Lung (tissue), 16 donors: ENCODE measurements around the gene MIX23. TPM values are rescaled to one million over a fixed set of nuclear protein-coding genes. Genes with fewer than 3 reads are reported as not detected.

Experiments used
- ATAC-seq: fragments of 200-7000 bp; cut with Tn5 transposase; one replicate; pipeline ENCODE4 v1.9.1; 2020; ENCODE audit warnings: moderate number of reproducible peaks; ENCODE audit not compliant: insufficient read depth, low FRiP score
- DNase-seq, 3 donors: peaks; one replicate each; pipeline ENCODE4 v3.0.0-alpha.2; 2013 to 2017
- H3K27ac ChIP-seq, 2 donors: one replicate each; pipeline ENCODE4 v1.5.1; 2013; ENCODE audit warnings: mild to moderate bottlenecking in 2 of 2, moderate library complexity in 2 of 2, control low read depth in 1 of 2, inconsistent platforms in 1 of 2, low read depth in 1 of 2, low read length in 1 of 2
- H3K27me3 ChIP-seq, 3 donors: one replicate each; pipeline ENCODE4 v1.5.1; 2013; ENCODE audit warnings: low read length in 2 of 3; ENCODE audit not compliant: control insufficient read depth in 3 of 3, insufficient read depth in 3 of 3
- H3K36me3 ChIP-seq, 4 donors: one replicate each; pipeline ENCODE4 v1.5.1; 2013; ENCODE audit warnings: low read length in 4 of 4, mild to moderate bottlenecking in 1 of 4, moderate library complexity in 1 of 4; ENCODE audit not compliant: control insufficient read depth in 4 of 4, insufficient read depth in 4 of 4
- H3K4me1 ChIP-seq, 5 donors: one replicate each; pipeline ENCODE4 v1.5.1; 2013; ENCODE audit warnings: low read length in 5 of 5, mild to moderate bottlenecking in 2 of 5, moderate library complexity in 1 of 5; ENCODE audit not compliant: control insufficient read depth in 5 of 5, insufficient read depth in 5 of 5
- H3K4me3 ChIP-seq: one replicate; pipeline ENCODE4 v1.5.1; 2013; ENCODE audit warnings: mild to moderate bottlenecking, control low read depth, moderate library complexity
- H3K9ac ChIP-seq, 2 donors: one replicate each; pipeline ENCODE4 v1.5.1; 2013; ENCODE audit warnings: low read length in 2 of 2, control low read depth in 1 of 2; ENCODE audit not compliant: insufficient read depth in 1 of 2
- H3K9me3 ChIP-seq, 4 donors: one replicate each; pipeline ENCODE4 v1.5.1; 2013; ENCODE audit warnings: low read length in 3 of 4, mild to moderate bottlenecking in 1 of 4, moderate library complexity in 1 of 4; ENCODE audit not compliant: control insufficient read depth in 4 of 4, insufficient read depth in 3 of 4
- WGBS, 2 donors: extraction: QIAGEN DNeasy Blood & Tissue Kit; methylation state at CpG; one replicate each; pipeline ENCODE4 v1.1.7; 2013; 5-methylcytosine and 5-hydroxymethylcytosine counted together
- long read RNA-seq, 5 donors: transcript quantifications; one replicate each; lab custom pipeline, GENCODE V29; 2026
- polyA plus RNA-seq, 2 donors: library from polyadenylated mRNA; stranded (reverse); fragments of 200-250 nt; gene quantifications; one replicate each; pipeline ENCODE4 v1.2.1, GENCODE V29; 2013
- total RNA-seq, 2 donors: library from RNA; depleted of rRNA in 1 of 2; stranded (reverse); fragments of >200 nt in 1 of 2; gene quantifications; one replicate each; pipeline ENCODE4 v1.2.1, GENCODE V29; 2014 to 2021
- TF ChIP-seq, protein P1 (sequence below): IDR thresholded peaks from 2 replicates; pipeline ENCODE4 v1.5.1; 2012; ENCODE audit warnings: mild to moderate bottlenecking; ENCODE audit errors: control extremely low read depth, extremely low read depth
- donor health status: control.
- donor health status: control.
- donor health status: Bipolar disorder and iron deficiency.
- donor health status: healthy.
- donor health status: DM: yes; HTN: yes; CAD: no.

The MIX23 gene
- total RNA-seq, result 10 to 100 TPM; 17.8 to 20.5 TPM
- polyA plus RNA-seq, result 10 to 100 TPM; 22.3 to 40.4 TPM
- long read RNA-seq, donor 1, transcript CCDC58-201 (5 exons, 720 nt), result major isoform, 11 of 17 reads
- long read RNA-seq, donor 1, transcript CCDC58-207 (3 exons, 683 nt), result minor isoform, 6 of 17 reads
- long read RNA-seq, donor 1, partial matches to known transcripts, result 0 of 17 reads
- long read RNA-seq, donor 1, other reads (novel, unspliced or antisense), result 0 of 17 reads
- long read RNA-seq, donor 2, transcript CCDC58-201 (5 exons, 720 nt), result major isoform, 5 of 9 reads
- long read RNA-seq, donor 2, partial matches to known transcripts, result 0 of 9 reads
- long read RNA-seq, donor 2, other reads (novel, unspliced or antisense), result 0 of 9 reads
- long read RNA-seq, donor 3, transcript CCDC58-201 (5 exons, 720 nt), result major isoform, 6 of 15 reads
- long read RNA-seq, donor 3, transcript CCDC58-207 (3 exons, 683 nt), result major isoform, 6 of 15 reads
- long read RNA-seq, donor 3, partial matches to known transcripts, result 0 of 15 reads
- long read RNA-seq, donor 3, other reads (novel, unspliced or antisense), result 0 of 15 reads
- long read RNA-seq, donor 4, partial matches to known transcripts, result 0 of 8 reads
- long read RNA-seq, donor 4, other reads (novel, unspliced or antisense), result 0 of 8 reads
- long read RNA-seq, donor 5, transcript CCDC58-201 (5 exons, 720 nt), result major isoform, 8 of 11 reads
- long read RNA-seq, donor 5, partial matches to known transcripts, result 0 of 11 reads
- long read RNA-seq, donor 5, other reads (novel, unspliced or antisense), result 0 of 11 reads

DNA sequence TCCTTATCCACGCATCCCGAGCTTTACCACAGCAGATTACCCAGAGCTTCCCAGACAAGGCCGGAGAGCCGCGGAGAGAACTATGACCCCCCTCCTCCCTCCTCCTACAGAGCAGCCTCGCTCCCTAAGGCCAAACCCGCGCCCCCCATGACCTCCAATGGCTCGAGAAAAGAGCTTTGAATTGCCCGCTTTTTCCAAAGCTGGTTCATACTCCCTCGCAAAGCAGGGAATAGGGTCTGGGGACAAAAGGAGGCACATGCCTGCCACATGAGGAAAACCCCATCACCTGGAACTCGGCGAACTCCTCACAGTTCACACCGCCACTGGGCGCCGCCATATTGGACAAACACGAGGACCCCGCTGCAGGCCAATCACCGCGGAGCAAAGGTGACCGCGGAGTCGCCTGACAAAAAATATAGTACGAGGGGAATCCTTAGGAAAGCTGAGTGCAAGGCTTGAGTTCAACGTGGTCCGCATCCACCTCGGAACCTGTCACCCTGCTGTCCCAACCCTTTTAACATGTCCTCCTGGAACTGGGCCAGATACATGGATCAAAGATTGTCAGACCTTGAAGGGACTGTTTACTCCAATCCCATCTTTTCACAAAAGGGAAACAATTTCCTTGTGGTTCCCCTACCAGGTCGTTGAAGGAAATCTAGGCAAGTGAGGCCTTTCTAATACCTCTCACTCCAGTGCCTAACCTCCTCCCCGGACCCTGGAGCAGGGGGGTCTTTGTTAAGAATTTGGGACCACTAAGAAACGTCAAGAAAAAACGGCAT, at the start of gene MIX23:
Gene MIX23, minus strand, starts transcription at position 344 of the 779 bp plus-strand sequence. Its CDS starts 7 bp downstream, at position 337.
- 0 to 1% methylated on average over 31 of the region's 31 CpGs for WGBS, 2 donors
- H3K4me3 ChIP-seq, result peak within 1 kb of the TSS; percentile 80

DNA sequence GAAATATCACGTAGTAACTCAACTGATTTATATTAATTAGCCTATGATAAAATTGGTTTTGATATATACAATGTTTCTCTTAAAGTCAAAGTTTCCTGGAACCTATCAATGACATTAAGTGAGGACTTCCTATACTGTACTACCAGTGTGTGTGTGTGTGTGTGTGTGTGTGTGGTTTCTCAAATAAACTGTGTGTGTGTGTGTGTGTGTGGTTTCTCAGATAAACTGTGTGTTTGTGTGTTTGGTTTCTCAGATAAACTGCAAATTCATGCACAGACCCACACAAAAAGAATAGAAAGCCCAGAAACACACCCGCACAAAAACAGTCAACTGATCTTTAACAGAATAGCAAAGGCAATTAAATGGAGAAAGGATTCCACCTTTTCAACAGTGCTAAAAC, 47.3 kb upstream of the MIX23 start:
- H3K9me3 ChIP-seq, result no peaks in the 10 kb centered on the region
- peaks cover 13 to 43% (median 36%) of the 10 kb centered on the region in 4 donors for H3K36me3 ChIP-seq
- no peak for ATAC-seq
- no peak overlapping the region for H3K4me3 ChIP-seq
- TF ChIP-seq, protein P1, sequence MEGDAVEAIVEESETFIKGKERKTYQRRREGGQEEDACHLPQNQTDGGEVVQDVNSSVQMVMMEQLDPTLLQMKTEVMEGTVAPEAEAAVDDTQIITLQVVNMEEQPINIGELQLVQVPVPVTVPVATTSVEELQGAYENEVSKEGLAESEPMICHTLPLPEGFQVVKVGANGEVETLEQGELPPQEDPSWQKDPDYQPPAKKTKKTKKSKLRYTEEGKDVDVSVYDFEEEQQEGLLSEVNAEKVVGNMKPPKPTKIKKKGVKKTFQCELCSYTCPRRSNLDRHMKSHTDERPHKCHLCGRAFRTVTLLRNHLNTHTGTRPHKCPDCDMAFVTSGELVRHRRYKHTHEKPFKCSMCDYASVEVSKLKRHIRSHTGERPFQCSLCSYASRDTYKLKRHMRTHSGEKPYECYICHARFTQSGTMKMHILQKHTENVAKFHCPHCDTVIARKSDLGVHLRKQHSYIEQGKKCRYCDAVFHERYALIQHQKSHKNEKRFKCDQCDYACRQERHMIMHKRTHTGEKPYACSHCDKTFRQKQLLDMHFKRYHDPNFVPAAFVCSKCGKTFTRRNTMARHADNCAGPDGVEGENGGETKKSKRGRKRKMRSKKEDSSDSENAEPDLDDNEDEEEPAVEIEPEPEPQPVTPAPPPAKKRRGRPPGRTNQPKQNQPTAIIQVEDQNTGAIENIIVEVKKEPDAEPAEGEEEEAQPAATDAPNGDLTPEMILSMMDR, result no peak
- peaks cover 0 to 2% (median 0%) of the 10 kb centered on the region in 5 donors for H3K4me1 ChIP-seq
- 97 to 100% methylated on average over 2 of the region's 2 CpGs for WGBS, 2 donors
- no peak overlapping the region for H3K9ac ChIP-seq
- H3K27ac ChIP-seq, result no peak overlapping the region
- DNase-seq, result no peak
- H3K27me3 ChIP-seq, result no peaks in the 10 kb centered on the region

More for the DNA sequence above, at the start of gene MIX23:
- peaks cover 0 to 10% (median 2%) of the 10 kb centered on the region in 5 donors for H3K4me1 ChIP-seq
- peaks cover 0 to 4% (median under 1%) of the 10 kb centered on the region in 4 donors for H3K36me3 ChIP-seq
- no peaks in the 10 kb centered on the region for H3K27me3 ChIP-seq
- peak; percentile 91 to 93 (median 92) for DNase-seq
- peak within 1 kb of the TSS; percentile 90 to 94 for H3K27ac ChIP-seq
- TF ChIP-seq, protein P1, result peak; percentile 0
- no peaks in the 10 kb centered on the region for H3K9me3 ChIP-seq
- H3K9ac ChIP-seq, result peak within 1 kb of the TSS; percentile 80 to 94
- ATAC-seq, result peak; percentile 82

DNA sequence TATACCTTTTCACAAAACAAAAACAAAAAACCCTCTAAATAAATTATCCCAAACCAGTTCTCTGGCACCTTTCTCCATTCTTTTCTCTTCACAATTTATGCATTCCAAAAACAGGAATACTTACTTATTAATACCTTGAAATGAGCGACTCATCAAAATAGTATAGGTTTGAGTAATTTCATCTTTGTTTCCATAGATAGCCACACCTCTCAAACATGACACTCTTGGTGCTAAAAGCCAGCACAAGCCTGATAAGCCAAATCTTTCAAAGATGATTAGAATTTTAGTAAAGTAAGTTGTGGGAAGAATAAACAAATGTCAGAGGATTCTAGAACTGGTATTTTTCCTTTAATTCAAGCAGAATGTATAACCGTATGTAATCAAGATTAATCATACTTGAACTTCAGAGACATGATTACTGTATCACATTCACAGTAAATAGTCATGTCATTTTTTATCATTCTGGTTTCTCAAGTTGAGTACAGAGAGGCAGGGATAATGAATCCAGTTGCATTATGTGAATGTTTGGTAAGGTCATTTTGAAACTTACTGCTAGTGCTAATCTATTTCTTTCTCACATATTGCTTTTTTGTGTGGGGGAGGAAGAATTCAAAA, 44.9 kb upstream of the MIX23 start:
- Histone ChIP-seq H3K9me3 (no peaks in the 10 kb centered on the region), H3K27me3 (no peaks in the 10 kb centered on the region), H3K27ac (no peak overlapping the region), H3K4me3 (no peak overlapping the region), H3K4me1 (peaks cover 0 to 2% (median 0%) of the 10 kb centered on the region in 5 donors), H3K36me3 (peaks cover 12 to 37% (median 33%) of the 10 kb centered on the region in 4 donors), H3K9ac (no peak overlapping the region)
- WGBS, 2 donors, result 84 to 91% methylated on average over 2 of the region's 2 CpGs
- TF ChIP-seq, protein P1, result no peak
- DNase-seq (no peak), ATAC-seq (no peak)
